ENCODE results near the gene TEX26. TPM values are rescaled to one million over a fixed set of nuclear protein-coding genes. Genes with fewer than 3 reads are reported as not detected.

Gene TEX26
- total RNA-seq, 1 experiment from 2014 or later = not detected

DNA sequence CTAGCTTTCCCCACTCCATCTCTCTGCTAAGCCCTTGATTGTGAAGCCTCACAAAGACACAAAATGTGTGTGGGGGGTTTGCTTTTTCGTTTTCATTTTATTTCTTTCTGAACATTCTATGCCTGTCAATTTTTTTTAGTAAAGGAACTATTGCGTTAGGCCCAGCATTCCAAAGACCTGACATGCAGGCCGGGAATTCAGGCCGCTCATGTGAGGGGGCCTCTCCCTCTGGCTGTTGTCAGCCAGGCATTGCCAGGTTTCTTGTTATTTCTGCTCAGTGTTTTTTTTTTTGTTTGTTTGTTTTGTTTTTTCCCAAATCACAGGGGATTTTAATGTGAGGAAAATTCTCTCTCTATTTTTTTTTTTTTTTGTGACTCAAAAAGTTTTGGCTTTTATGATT lies 36.7 kb upstream of the TEX26 start:
- TF ChIP-seq, protein P1, sequence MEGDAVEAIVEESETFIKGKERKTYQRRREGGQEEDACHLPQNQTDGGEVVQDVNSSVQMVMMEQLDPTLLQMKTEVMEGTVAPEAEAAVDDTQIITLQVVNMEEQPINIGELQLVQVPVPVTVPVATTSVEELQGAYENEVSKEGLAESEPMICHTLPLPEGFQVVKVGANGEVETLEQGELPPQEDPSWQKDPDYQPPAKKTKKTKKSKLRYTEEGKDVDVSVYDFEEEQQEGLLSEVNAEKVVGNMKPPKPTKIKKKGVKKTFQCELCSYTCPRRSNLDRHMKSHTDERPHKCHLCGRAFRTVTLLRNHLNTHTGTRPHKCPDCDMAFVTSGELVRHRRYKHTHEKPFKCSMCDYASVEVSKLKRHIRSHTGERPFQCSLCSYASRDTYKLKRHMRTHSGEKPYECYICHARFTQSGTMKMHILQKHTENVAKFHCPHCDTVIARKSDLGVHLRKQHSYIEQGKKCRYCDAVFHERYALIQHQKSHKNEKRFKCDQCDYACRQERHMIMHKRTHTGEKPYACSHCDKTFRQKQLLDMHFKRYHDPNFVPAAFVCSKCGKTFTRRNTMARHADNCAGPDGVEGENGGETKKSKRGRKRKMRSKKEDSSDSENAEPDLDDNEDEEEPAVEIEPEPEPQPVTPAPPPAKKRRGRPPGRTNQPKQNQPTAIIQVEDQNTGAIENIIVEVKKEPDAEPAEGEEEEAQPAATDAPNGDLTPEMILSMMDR (IDR thresholded peaks at IDR 0.05; ENCODE audit: insufficient read depth in 1 of 2, low read depth in 1 of 2, low read length in 1 of 2, severe bottlenecking in 1 of 2, unreplicated experiment in 1 of 2) = no peak
- no peaks in the 10 kb centered on the region for H3K36me3 ChIP-seq (ENCODE audit: control insufficient read depth, insufficient read depth, low read length)
- ChIA-PET POLR2A (no interaction called here), CTCF (no interaction called here)
- H3K4me3 Mint-ChIP-seq (ENCODE audit: unreplicated experiment) = no peak overlapping the region
- no peaks in the 10 kb centered on the region for H3K9me3 Mint-ChIP-seq (ENCODE audit: unreplicated experiment)
- H3K4me3 ChIP-seq (ENCODE audit: low read depth, low read length) = no peak overlapping the region
- intact Hi-C loops (cut with micrococcal nuclease; ENCODE audit: unreplicated experiment) = no loop called here
- H3K27ac Mint-ChIP-seq (ENCODE audit: unreplicated experiment) = peak overlapping the region; percentile 66
- DNase-seq = peak in 1 of 2 experiments; percentile 32
- H3K9me3 ChIP-seq = no peaks in the 10 kb centered on the region
- peaks cover 9% of the 10 kb centered on the region for H3K27me3 Mint-ChIP-seq (ENCODE audit: insufficient read depth, unreplicated experiment)
- BruUV-seq (replicated peaks) = no TSS peak
- no peaks in the 10 kb centered on the region for H3K4me1 ChIP-seq
- H3K4me1 Mint-ChIP-seq (ENCODE audit: low read depth, unreplicated experiment) = no peaks in the 10 kb centered on the region
- peaks cover 5% of the 10 kb centered on the region for H3K36me3 Mint-ChIP-seq (ENCODE audit: insufficient read depth, unreplicated experiment)
- H3K27me3 ChIP-seq (replicated peaks; ENCODE audit: control insufficient read depth, insufficient read depth, low read length) = peaks cover 3% of the 10 kb centered on the region

DNA sequence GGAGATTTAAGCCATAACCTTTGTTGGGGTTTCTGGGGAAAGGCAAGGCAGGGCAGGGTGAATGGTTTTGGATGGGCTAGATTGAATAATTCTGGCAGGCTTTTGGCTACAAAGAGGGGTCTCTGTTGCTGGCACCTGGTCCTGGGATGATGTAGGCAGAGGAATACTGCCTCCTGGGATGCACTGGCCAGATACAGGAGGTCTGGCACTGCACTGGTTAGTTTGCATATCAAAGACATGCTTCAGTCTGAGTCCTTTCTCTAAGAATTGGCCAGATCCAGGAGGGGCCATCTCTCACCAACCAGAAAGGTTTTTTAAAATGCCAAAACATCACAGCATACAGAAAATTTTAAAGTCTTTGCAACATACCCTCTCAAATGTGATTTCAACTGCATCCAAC lies 34.4 kb upstream of the TEX26 start:
- no peaks in the 10 kb centered on the region for H3K9me3 ChIP-seq
- intact Hi-C loops (cut with micrococcal nuclease; ENCODE audit: unreplicated experiment) = no loop called here
- BruUV-seq (replicated peaks) = no TSS peak
- H3K4me3 ChIP-seq (ENCODE audit: low read depth, low read length) = no peak overlapping the region
- TF ChIP-seq, protein P1 (IDR thresholded peaks at IDR 0.05; ENCODE audit: insufficient read depth in 1 of 2, low read depth in 1 of 2, low read length in 1 of 2, severe bottlenecking in 1 of 2, unreplicated experiment in 1 of 2) = no peak
- H3K36me3 ChIP-seq (ENCODE audit: control insufficient read depth, insufficient read depth, low read length) = no peaks in the 10 kb centered on the region
- Mint-ChIP-seq H3K27ac (ENCODE audit: unreplicated experiment) (no peak overlapping the region), H3K4me1 (ENCODE audit: low read depth, unreplicated experiment) (no peaks in the 10 kb centered on the region), H3K36me3 (ENCODE audit: insufficient read depth, unreplicated experiment) (peaks cover 1% of the 10 kb centered on the region), H3K9me3 (ENCODE audit: unreplicated experiment) (no peaks in the 10 kb centered on the region), H3K27me3 (ENCODE audit: insufficient read depth, unreplicated experiment) (peaks cover 10% of the 10 kb centered on the region), H3K4me3 (ENCODE audit: unreplicated experiment) (no peak overlapping the region)
- DNase-seq = no peak
- H3K4me1 ChIP-seq = no peaks in the 10 kb centered on the region
- peaks cover 3% of the 10 kb centered on the region for H3K27me3 ChIP-seq (replicated peaks; ENCODE audit: control insufficient read depth, insufficient read depth, low read length)
- ChIA-PET CTCF (no interaction called here), POLR2A (no interaction called here)

DNA sequence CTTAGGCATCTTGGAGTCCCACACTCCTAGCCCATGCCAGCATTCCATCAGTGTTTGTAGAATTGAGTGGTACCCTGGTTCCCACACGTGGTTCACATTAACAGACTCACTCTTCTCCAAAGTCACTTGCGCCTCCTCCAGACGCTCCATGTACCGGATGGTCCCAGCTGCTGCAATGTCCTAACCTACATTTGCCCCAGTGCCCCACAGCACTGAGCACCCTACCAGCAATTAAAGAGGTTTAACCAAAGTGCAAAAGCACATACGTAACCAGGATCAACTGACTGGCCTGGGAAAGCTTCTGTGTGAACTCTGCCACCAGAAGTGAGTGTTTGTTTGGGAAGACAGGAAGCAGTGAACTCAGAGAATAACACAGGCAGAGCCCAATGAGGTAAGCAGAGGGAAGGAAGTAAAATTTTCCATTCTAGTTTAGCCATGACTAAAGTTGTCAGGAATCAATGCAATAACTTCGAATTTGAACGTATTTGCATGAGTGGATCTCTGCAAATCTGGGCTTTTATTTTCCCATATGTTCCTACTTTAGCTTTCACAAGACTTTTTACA lies 33.7 kb upstream of the TEX26 start:
- CTCF ChIA-PET = no interaction called here
- no peaks in the 10 kb centered on the region for H3K36me3 ChIP-seq (ENCODE audit: control insufficient read depth, insufficient read depth, low read length)
- TF ChIP-seq, protein P1 (IDR thresholded peaks at IDR 0.05; ENCODE audit: insufficient read depth in 1 of 2, low read depth in 1 of 2, low read length in 1 of 2, severe bottlenecking in 1 of 2, unreplicated experiment in 1 of 2) = no peak
- Mint-ChIP-seq H3K9me3 (ENCODE audit: unreplicated experiment) (no peaks in the 10 kb centered on the region), H3K27me3 (ENCODE audit: insufficient read depth, unreplicated experiment) (peaks cover 10% of the 10 kb centered on the region), H3K36me3 (ENCODE audit: insufficient read depth, unreplicated experiment) (no peaks in the 10 kb centered on the region), H3K4me1 (ENCODE audit: low read depth, unreplicated experiment) (no peaks in the 10 kb centered on the region), H3K4me3 (ENCODE audit: unreplicated experiment) (no peak overlapping the region), H3K27ac (ENCODE audit: unreplicated experiment) (no peak overlapping the region)
- intact Hi-C loops (cut with micrococcal nuclease; ENCODE audit: unreplicated experiment) = no loop called here
- POLR2A ChIA-PET = no interaction called here
- H3K4me3 ChIP-seq (ENCODE audit: low read depth, low read length) = no peak overlapping the region
- H3K4me1 ChIP-seq = no peaks in the 10 kb centered on the region
- no peak for DNase-seq
- H3K27me3 ChIP-seq (replicated peaks; ENCODE audit: control insufficient read depth, insufficient read depth, low read length) = peaks cover 3% of the 10 kb centered on the region
- BruUV-seq (replicated peaks) = no TSS peak
- no peaks in the 10 kb centered on the region for H3K9me3 ChIP-seq

Measured in Caco-2 (cell line).